ENCODE data around the gene MASP2.
"Not testable (repeated sequence)": the region's sequence is repeated elsewhere in the genome, so short reads cannot be mapped to it uniquely, and the experiment has no call there.

MASP2 gene

GRCh38 chr1:11037019-11037739 is 9.9 kb downstream of the MASP2 start:
- not testable (repeated sequence) for DNase-seq

DNA sequence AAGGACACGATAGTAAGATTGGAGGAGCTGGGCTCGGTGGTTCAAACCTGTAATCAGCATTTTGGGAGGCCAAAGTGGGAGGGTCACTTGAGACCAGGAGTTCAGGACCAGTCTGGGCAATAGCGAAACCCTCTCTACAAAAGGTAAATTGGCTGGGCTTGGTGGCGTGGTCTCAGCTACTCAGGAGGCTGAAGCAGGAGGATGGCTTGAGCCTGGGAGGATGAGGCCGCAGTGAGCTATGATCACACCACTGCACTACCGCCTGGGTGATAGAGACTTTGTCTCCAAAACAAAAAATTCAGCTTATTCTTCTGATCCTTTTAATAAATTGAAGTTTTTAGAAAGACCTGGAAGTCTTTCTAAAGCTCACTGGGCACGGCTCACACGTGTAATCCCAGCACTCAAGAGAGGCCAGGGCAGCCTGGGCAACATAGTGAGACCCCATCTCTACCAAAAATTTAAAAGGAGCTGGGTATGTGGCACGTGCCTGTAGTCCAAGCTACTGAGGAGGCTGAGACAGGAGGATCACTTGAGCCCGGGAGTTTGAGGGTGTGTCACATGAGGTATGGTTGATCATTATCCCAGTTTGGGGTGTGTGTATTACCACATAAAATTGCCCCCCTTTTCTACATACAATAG is 15.3 kb downstream of the MASP2 start:
- no peak for DNase-seq

GRCh38 chr1:11030865-11031264 is 16.2 kb downstream of the MASP2 start:
- no peak for DNase-seq

DNA sequence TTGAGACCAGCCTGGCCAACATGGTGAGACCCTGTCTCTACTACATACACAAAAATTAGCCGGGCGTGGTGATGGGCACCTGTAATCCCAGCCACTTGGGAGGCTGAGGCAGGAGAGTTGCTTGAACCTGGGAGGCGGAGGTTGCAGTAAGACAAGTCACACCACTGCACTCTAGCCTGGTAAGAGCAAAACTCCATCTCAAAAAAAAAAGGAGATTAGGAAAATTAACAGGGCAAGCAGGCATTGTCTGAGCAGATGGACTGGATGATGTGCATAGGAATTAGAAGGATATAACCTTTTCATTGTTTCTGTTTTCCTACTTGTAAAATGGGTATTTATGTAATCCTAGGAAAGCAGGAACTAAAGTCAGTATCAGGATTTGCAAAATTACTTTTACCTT is 19.0 kb downstream of the MASP2 start:
- DNase-seq: no peak

GRCh38 chr1:11027316-11027715 is 19.7 kb downstream of the MASP2 start:
- no peak for DNase-seq

GRCh38 chr1:11026903-11027302 is 20.1 kb downstream of the MASP2 start:
- DNase-seq: no peak

DNA sequence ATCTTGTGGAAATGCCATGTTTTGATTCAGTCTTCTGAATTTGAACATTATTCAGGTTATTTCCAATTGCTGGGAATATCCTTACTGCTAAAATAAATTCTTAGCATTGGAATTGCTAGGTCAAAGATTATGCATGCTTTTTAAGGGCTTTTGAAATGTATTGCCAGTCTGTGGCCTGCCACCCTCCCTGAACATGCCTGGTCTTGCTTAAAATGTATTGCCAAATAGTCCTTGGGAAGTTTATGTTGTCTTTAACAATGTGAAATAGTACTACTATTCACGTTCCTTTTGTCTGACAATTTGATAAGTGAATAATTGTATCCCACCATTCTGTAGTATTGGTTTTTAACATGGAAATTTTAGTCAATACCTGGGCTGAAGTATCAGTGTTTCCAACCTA is 21.0 kb downstream of the MASP2 start:
- DNase-seq: no peak

GRCh38 chr1:11025618-11026017 is 21.4 kb downstream of the MASP2 start:
- no peak for DNase-seq

GRCh38 chr1:11024874-11025203 is 22.2 kb downstream of the MASP2 start:
- DNase-seq: no peak

GRCh38 chr1:11024154-11024873 is 22.7 kb downstream of the MASP2 start:
- DNase-seq: no peak

DNA sequence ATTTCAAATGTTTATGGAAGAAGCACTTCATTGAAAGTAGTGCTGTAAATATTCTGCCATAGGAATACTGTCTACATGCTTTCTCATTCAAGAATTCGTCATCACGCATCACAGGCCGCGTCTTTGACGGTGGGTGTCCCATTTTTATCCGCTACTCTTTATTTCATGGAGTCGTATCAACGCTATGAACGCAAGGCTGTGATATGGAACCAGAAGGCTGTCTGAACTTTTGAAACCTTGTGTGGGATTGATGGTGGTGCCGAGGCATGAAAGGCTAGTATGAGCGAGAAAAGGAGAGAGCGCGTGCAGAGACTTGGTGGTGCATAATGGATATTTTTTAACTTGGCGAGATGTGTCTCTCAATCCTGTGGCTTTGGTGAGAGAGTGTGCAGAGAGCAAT is 23.8 kb downstream of the MASP2 start:
- no peak for DNase-seq

DNA sequence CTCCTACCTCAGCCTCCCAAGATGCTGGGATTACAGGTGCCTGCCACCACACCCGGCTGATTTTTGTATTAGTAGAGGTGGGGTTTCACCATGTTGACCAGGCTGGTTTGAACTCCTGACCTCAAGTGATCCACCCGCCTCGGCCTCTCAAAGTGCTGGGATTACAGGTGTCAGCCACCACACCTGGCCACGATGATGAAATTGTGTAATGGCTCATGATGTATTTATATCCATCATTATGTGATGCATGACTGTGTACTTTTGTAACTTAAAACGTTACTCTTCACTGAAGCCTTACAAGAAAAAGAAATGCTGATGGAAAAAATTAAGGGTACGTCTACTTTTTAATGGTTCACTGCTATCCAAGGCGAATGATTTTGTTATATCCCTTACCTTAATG is 27.1 kb downstream of the MASP2 start:
- DNase-seq: no peak

DNA sequence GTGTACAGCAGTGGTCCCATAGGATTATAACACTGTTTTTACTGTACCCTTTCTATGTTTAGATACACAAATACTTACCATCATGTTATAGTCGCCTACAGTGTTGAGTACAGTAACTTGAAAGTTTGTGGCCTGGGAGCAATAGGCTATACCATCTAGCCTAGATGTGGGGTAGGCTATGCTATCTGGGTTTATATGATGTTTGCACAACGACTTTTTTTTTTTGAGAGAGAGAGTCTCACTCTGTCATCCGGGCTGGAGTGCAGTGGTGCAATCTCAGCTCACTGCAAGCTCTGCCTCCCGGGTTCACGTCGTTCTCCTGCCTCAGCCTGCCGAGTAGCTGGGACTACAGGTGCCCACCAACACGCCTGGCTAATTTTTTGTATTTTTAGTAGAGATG is 27.7 kb downstream of the MASP2 start:
- DNase-seq: not testable (repeated sequence)

- no peak for DNase-seq
Observed at GRCh38 chr1:11013160-11013531, 33.9 kb downstream of the MASP2 start.

- peak; percentile 98 for DNase-seq
Observed at GRCh38 chr1:11012260-11013159, 34.5 kb downstream of the MASP2 start, which contains the start of gene TARDBP. TSS of gene TARDBP (plus strand) at chr1:11012654. CDS start at chr1:11013728, 1,074 bp downstream.

DNA sequence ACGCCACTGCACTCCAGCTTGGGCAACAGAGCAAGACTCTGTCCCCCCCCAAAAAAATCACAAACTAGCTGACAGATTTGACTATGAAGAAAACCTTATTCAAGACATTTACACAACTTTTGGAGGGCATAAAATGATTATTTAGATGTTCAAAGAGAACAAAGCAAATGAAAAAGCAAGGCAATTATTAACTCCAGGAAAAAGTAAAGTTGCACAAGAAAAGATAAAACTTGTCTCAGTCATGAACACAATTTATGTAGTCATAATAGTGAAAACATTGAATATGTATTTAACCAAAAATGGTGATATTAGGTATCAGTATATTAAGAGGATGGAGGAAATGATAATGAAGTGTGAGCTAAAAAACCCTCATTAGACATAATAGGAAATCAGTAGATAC is 46.5 kb downstream of the MASP2 start:
- no peak for DNase-seq

DNA sequence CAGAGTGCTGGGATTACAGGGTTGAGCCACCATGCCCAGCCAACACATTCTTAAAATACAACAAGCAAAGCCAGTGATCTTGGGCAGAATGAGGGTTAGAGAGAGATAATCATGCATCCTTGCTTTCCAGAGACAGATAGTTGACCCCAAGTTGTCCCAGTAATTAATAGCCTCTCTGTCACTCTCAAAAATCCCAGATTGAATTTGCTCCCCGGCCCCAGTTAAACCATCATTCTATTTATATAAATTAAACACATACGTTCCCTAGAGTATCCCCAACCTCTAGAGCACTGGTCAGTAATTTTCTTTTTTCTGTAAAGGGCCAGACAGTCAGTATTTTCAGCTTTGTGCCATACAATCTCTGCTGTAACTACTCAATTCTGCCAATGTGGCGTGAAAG is 50.9 kb downstream of the MASP2 start:
- DNase-seq: no peak

- DNase-seq: no peak
Observed at GRCh38 chr1:10992864-10993263, 54.2 kb downstream of the MASP2 start.

DNA sequence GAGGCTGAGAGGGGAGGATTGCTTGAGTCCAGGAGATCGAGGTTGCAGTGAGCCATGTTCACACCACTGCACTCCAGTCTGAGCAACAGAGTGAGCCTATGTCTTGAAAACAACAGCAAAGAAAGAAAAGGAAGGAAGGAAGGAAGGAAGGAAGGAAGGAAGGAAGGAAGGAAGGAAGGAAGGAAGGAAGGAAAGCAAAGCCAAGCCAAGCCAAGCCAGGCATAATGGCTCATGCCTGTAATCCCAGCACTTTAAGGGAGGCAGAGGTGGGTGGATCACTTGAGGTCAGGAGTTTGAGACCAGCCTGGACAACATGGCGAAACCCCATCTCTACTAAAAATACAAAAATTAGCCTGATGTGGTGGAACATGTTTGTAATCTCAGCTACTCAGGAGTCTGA is 55.0 kb downstream of the MASP2 start:
- DNase-seq: not testable (repeated sequence)

- no peak for DNase-seq
Observed at GRCh38 chr1:10990828-10991227, 56.2 kb downstream of the MASP2 start.

GRCh38 chr1:10989920-10990516 is 57.0 kb downstream of the MASP2 start:
- not testable (repeated sequence) for DNase-seq

GRCh38 chr1:10989095-10989494 is 57.9 kb downstream of the MASP2 start:
- no peak for DNase-seq

All from NCI-H1092 treated with DMSO at 0.1 percent for 48 hours (cell line).